ENCODE measurements around the gene KCTD19.
"Not testable (repeated sequence)": the region's sequence is repeated elsewhere in the genome, so short reads cannot be mapped to it uniquely, and the experiment has no call there.

The KCTD19 gene

DNA sequence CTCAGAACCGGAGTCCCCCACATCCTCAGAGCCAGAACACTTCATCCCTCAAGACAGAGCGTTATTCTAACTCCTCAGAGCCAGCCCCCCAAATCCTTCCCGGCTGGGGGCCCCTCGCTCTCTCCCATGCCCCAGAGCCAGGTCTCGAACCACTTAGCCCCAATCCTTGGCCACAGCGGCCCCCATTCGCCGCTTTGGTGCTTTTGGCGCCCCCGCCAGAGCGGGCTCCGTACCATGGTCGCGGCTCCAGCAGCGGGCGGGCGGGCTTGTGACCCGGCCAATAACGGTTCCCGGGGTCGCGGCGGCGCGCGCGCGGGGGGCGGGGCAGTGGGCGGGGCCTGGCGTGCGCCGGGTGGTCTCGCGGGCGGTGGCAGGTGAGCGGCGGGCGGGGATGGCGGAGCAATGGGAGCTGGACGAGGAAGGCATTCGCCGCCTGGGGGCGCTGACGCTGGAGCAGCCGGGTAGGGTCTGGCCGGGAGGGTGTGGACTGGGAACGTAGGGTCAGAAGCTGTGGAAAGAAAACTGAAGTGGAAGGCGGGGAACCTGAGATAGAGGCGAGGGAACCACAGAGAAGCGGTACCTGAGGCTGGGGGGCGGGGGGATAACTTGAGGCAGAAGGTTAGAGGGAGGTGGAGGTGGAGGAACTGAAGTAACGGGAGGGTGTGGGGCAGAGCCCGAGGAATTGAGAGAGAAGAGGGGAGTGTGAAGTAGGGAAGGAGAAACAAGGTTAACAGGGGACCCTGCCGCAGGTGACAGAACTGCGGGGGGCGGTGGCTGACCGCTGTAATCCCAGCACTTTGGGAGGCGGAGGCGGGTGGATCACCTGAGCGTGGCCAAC, at the start of gene KCTD19, which contains the start of gene LRRC36:
Gene KCTD19, minus strand, starts transcription at position 270 of the 838 bp plus-strand sequence. Its CDS starts 34 bp downstream, at position 236.
Gene LRRC36, plus strand, starts transcription at position 344 of the 838 bp plus-strand sequence. Its CDS starts 48 bp downstream, at position 392.
- Histone ChIP-seq H3F3A (ENCODE audit: control insufficient read depth, insufficient read depth) (peaks cover 5% of the 10 kb centered on the region; the same call in 1 of the 2 replicates), H3K9me3 (ENCODE audit: control insufficient read depth, insufficient read depth, low read length) (no peaks in the 10 kb centered on the region), H3K9me2 (replicated peaks; ENCODE audit: control insufficient read depth, low read length) (no peaks in the 10 kb centered on the region), H3K27me3 (ENCODE audit: control insufficient read depth, low read length) (peaks cover 7% of the 10 kb centered on the region; the same call in 1 of the 2 replicates), H3K36me3 (ENCODE audit: control insufficient read depth, low read length) (no peaks in the 10 kb centered on the region), H3K79me2 (ENCODE audit: control insufficient read depth, low read length) (no peaks in the 10 kb centered on the region), H3K4me1 (ENCODE audit: control insufficient read depth, low read length) (peaks cover 4% of the 10 kb centered on the region), H3K4me2 (ENCODE audit: low read length) (no peak within 1 kb of the TSS), H4K20me1 (ENCODE audit: control insufficient read depth, insufficient read depth, low read depth, low read length) (no peaks in the 10 kb centered on the region), H3K4me3 (ENCODE audit: low read length) (no peak within 1 kb of the TSS), H3K27ac (ENCODE audit: low read depth, low read length) (no peak within 1 kb of the TSS)
- no peak for TF ChIP-seq EZH2phosphoT487 (IDR thresholded peaks at IDR 0.05; ENCODE audit: borderline replicate concordance, low read length)
- TF ChIP-seq, protein P1, sequence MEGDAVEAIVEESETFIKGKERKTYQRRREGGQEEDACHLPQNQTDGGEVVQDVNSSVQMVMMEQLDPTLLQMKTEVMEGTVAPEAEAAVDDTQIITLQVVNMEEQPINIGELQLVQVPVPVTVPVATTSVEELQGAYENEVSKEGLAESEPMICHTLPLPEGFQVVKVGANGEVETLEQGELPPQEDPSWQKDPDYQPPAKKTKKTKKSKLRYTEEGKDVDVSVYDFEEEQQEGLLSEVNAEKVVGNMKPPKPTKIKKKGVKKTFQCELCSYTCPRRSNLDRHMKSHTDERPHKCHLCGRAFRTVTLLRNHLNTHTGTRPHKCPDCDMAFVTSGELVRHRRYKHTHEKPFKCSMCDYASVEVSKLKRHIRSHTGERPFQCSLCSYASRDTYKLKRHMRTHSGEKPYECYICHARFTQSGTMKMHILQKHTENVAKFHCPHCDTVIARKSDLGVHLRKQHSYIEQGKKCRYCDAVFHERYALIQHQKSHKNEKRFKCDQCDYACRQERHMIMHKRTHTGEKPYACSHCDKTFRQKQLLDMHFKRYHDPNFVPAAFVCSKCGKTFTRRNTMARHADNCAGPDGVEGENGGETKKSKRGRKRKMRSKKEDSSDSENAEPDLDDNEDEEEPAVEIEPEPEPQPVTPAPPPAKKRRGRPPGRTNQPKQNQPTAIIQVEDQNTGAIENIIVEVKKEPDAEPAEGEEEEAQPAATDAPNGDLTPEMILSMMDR (IDR thresholded peaks at IDR 0.05; ENCODE audit: low read depth, low read length, poor library complexity, severe bottlenecking) = no peak

DNA sequence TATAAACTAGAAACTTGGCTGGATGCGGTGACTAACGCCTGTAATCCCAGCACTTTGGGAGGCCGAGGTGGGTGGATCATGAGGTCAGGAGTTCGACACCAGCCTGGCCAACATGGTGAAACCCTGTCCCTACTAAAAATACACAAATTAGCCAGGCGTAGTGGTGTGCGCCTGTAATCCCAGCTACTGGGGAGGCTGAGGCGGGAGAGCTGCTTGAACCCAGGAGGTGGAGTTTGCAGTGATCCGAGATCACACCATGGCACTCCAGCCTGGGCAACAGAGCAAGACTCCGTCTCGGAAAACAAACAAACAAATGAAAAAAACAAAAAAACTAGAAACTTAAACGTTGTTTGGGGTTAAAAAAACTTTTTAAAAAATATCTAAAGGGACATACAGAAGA, 49.5 kb upstream of the KCTD19 start:
- H3K27ac ChIP-seq (ENCODE audit: low read depth, low read length); H3K4me3 ChIP-seq (ENCODE audit: low read length); H3K9me2 ChIP-seq (replicated peaks; ENCODE audit: control insufficient read depth, low read length); H4K20me1 ChIP-seq (ENCODE audit: control insufficient read depth, insufficient read depth, low read depth, low read length); H3K36me3 ChIP-seq (ENCODE audit: control insufficient read depth, low read length); H3K4me1 ChIP-seq (ENCODE audit: control insufficient read depth, low read length); H3K4me2 ChIP-seq (ENCODE audit: low read length); H3K9me3 ChIP-seq (ENCODE audit: control insufficient read depth, insufficient read depth, low read length); H3F3A ChIP-seq (ENCODE audit: control insufficient read depth, insufficient read depth); H3K79me2 ChIP-seq (ENCODE audit: control insufficient read depth, low read length): not testable (repeated sequence)
- H3K27me3 ChIP-seq (ENCODE audit: control insufficient read depth, low read length) = peaks cover 30% of the 10 kb centered on the region

DNA sequence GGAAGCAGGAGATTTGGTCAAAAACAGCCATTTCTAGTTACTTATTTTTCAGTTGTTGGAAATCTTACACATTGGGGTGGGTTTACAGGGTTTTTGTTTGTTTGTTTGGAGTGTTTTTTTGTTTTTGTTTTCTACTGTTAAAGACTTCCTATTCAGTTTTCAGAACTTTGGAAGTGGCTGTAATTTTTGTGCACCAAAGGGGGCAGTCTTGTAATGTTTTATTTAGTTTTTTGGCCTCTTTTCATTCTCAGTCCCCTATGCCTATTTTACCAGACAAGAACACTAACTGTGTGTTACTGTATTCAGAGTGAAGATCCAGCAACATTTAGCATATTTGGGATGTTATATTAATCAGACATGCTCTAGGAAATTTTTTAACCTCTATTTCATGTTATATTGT, 46.1 kb upstream of the KCTD19 start:
- Histone ChIP-seq H3K4me2 (ENCODE audit: low read length) (no peak overlapping the region), H3K36me3 (ENCODE audit: control insufficient read depth, low read length) (no peaks in the 10 kb centered on the region), H3K9me3 (ENCODE audit: control insufficient read depth, insufficient read depth, low read length) (peaks cover 4% of the 10 kb centered on the region; the same call in 1 of the 2 replicates), H4K20me1 (ENCODE audit: control insufficient read depth, insufficient read depth, low read depth, low read length) (no peaks in the 10 kb centered on the region), H3K4me1 (ENCODE audit: control insufficient read depth, low read length) (no peaks in the 10 kb centered on the region), H3K79me2 (ENCODE audit: control insufficient read depth, low read length) (no peaks in the 10 kb centered on the region), H3K9me2 (replicated peaks; ENCODE audit: control insufficient read depth, low read length) (no peaks in the 10 kb centered on the region), H3K27me3 (ENCODE audit: control insufficient read depth, low read length) (peaks cover 20% of the 10 kb centered on the region), H3K4me3 (ENCODE audit: low read length) (no peak overlapping the region), H3K27ac (ENCODE audit: low read depth, low read length) (no peak overlapping the region), H3F3A (ENCODE audit: control insufficient read depth, insufficient read depth) (no peaks in the 10 kb centered on the region)
- TF ChIP-seq EZH2phosphoT487 (IDR thresholded peaks at IDR 0.05; ENCODE audit: borderline replicate concordance, low read length) = no peak
- TF ChIP-seq, protein P1 (IDR thresholded peaks at IDR 0.05; ENCODE audit: low read depth, low read length, poor library complexity, severe bottlenecking) = peak; percentile 61

DNA sequence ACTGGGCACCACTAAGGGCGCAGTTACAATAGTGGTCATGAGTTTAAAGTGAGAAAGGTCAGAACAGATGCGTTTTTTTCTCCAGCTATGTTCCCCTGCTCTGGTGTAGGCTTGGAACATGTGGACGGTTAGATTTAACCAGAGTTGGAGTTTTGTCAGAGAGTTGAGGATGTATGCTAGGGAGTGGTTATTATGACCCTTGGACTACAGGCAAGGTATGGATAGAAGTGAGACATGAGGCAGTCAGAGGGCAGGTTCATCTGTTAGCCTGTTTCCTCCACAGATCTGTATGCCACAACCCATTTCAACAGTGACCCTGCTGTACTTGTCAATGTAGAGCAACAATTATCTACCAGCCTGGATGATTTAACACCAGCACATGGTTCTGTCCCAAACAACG, 44.1 kb upstream of the KCTD19 start:
- no peaks in the 10 kb centered on the region for H3F3A ChIP-seq (ENCODE audit: control insufficient read depth, insufficient read depth)
- no peak overlapping the region for H3K4me3 ChIP-seq (ENCODE audit: low read length)
- no peak overlapping the region for H3K27ac ChIP-seq (ENCODE audit: low read depth, low read length)
- no peaks in the 10 kb centered on the region for H4K20me1 ChIP-seq (ENCODE audit: control insufficient read depth, insufficient read depth, low read depth, low read length)
- H3K4me1 ChIP-seq (ENCODE audit: control insufficient read depth, low read length) = no peaks in the 10 kb centered on the region
- H3K4me2 ChIP-seq (ENCODE audit: low read length) = no peak overlapping the region
- no peaks in the 10 kb centered on the region for H3K9me2 ChIP-seq (replicated peaks; ENCODE audit: control insufficient read depth, low read length)
- peaks cover 16% of the 10 kb centered on the region for H3K27me3 ChIP-seq (ENCODE audit: control insufficient read depth, low read length)
- H3K9me3 ChIP-seq (ENCODE audit: control insufficient read depth, insufficient read depth, low read length) = peaks cover 4% of the 10 kb centered on the region; the same call in 1 of the 2 replicates
- TF ChIP-seq EZH2phosphoT487 (IDR thresholded peaks at IDR 0.05; ENCODE audit: borderline replicate concordance, low read length) = no peak
- TF ChIP-seq, protein P1 (IDR thresholded peaks at IDR 0.05; ENCODE audit: low read depth, low read length, poor library complexity, severe bottlenecking) = no peak
- H3K36me3 ChIP-seq (ENCODE audit: control insufficient read depth, low read length) = no peaks in the 10 kb centered on the region
- H3K79me2 ChIP-seq (ENCODE audit: control insufficient read depth, low read length) = no peaks in the 10 kb centered on the region
